Hematopoietic multipotent progenitor cell treated with erythropoietin and hydrocortisone succinate and interleukin-3 and kit ligand, for 6 days (in vitro differentiated cells): ENCODE results near the gene CFD.
"Not testable (repeated sequence)": the region's sequence is repeated elsewhere in the genome, so short reads cannot be mapped to it uniquely, and the experiment has no call there.

Experiments used
- DNase-seq: peaks from one replicate; pipeline ENCODE4 v3.0.0-alpha.2; 2015

Gene CFD

DNA sequence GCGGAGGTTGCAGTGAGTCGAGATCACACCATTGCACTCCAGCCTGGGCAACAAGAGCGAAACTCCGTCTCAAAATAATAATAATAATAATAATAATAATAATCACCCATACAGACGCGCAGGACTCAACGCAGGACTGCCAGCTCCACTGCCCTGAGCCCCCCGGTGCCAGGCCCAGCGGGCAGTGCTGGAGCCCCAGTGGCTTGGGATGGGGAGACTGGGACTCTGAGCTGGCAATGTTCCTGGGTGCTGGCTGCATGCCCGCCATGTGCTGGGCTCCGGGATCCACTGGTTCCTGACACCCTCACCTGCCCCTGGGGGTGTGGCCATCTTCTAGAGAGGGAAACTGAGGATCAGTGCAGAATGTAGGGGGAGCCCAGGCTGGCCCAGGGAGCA lies 32.2 kb upstream of the CFD start:
- no peak for DNase-seq

DNA sequence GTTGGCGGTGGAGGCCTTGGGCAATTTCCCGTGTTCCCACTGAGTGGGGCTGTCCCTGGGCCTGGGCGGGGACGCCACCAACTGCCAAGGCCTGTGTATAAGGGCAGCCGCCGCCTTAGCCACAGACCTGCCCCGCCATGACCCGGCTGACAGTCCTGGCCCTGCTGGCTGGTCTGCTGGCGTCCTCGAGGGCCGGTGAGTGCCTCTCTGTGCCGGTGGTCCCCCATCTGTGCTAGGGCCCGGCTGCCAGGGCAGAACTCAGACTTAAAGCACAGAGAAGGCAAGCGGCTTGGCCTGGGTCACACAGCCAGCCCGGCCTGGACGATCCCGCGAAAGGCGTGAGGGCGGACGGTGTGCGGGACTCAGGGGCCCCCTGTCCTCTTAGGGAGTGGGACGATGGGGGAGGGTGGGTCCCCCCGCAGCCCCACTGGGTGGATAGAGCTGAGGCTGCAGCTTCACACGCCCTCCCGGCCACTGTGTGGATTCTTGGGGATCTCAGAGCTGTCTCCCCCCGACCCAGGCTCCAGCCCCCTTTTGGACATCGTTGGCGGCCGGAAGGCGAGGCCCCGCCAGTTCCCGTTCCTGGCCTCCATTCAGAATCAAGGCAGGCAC lies 31.6 kb upstream of the CFD start, which contains the start of gene AZU1:
Gene AZU1 (plus strand): TSS at position 128 of the 612 bp plus-strand sequence. CDS start 10 bp downstream, at position 138.
- peak; percentile 82 for DNase-seq

DNA sequence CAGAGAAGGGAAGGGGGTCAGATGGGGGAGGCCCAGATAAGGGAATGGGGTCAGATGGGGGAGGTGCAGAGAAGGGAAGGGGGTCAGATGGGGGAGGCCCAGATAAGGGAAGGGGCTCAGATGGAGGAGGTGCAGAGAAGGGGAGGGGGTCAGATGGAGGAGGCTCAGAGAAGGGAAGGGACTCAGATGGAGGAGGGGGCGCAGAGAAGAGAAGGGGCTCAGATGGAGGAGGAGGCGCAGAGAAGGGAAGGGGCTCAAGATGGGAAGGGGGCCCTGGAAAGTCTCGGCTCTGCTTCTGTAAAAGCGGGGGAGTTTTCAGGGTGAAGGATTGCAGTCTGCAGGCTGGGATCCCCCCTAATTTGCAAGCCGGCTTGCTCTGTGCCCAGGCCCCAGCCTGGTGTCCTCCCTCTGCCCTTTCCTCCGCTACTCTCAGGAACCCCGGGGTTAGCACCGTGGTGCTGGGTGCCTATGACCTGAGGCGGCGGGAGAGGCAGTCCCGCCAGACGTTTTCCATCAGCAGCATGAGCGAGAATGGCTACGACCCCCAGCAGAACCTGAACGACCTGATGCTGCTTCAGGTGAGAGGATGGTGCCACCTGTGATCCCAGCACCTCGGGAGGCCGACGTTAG lies 30.2 kb upstream of the CFD start:
- DNase-seq, result no peak

DNA sequence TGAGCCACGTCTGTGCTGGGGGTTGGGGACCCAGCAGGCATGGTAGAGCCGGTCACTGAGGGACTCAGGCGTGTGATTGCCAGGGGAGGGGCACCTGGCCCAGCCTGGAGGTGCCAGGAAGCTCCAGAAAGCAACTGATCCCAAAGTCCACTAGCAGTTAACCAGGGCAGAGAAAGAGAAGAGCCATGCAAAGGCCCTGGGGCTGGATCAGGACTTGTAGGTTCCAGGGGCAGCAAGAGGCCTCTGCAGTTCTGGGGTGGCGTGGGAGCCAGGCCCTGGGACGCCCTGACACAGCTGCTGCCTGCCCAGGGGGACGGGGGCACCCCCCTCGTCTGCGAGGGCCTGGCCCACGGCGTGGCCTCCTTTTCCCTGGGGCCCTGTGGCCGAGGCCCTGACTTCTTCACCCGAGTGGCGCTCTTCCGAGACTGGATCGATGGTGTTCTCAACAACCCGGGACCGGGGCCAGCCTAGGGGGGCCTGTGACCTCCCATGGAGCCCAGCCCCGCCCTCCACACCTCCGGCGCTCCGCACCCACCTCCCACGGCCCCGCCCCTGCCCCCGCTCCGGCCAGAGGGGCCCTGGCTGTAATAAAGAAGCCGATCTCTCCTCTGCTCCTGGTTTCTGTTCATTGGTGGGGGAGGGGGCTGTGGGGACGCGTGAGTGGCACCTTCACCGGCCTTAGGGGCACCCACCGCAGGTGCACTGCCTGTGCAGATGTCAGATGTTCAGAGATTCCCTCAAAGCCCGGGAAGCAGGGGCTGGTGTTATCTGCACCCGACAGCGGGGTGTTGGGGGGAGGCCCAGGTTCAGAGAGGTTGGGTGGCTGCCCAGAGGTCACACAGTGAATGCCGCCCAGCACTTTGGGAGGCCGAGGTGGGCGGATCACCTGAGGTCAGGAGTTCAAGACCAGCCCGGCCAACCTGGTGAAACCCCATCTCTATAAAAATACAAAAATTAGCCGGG lies 27.8 kb upstream of the CFD start:
- DNase-seq, result no peak

DNA sequence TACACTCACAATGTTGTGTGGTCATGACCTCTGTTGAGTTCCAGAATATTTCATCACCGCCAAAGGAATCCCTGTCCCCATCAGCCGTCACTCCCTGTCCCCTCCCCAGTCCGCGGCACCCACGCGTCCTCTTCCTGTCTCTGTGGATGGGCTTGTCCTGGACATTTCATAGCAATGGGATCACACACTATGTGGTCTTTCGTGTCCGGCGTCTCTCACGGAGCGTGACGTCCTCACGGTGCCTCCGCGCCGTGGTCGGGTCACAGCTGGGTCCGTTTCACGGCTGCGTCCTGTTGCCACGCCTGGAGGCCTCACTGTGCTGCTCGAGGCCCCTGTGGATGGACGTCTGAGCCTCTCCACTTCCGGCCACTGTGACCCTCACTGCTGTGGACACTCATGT lies 25.2 kb upstream of the CFD start:
- no peak for DNase-seq

DNA sequence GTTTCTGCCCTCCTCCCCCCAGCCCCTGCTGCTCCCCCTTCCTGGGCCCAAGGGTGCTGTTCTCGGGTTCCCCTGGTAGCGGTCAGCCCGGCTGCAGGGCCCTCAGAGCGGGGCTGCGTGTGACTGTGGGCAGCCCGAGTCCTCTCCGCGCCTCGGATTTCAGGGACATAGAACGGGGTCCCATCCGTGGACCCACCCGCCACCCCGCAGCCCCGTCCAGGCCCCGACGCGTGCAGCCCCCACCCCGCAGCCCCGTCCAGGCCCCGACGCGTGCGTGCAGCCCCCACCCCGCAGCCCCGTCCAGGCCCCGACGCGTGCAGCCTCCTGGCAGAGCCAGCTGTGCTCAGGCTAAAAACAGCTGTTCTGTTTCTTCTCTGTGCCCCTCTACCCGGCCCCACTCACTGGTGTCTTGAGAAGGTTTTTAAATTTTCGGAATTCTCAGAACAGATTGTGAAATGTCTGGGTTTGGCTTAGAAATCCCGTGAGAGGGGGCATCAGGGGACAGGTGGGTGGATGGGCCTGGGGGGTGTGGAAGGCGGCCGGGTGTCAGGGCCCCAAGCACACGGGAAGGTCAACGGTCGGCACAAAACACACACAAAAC lies 24.2 kb upstream of the CFD start:
- DNase-seq, result no peak

DNA sequence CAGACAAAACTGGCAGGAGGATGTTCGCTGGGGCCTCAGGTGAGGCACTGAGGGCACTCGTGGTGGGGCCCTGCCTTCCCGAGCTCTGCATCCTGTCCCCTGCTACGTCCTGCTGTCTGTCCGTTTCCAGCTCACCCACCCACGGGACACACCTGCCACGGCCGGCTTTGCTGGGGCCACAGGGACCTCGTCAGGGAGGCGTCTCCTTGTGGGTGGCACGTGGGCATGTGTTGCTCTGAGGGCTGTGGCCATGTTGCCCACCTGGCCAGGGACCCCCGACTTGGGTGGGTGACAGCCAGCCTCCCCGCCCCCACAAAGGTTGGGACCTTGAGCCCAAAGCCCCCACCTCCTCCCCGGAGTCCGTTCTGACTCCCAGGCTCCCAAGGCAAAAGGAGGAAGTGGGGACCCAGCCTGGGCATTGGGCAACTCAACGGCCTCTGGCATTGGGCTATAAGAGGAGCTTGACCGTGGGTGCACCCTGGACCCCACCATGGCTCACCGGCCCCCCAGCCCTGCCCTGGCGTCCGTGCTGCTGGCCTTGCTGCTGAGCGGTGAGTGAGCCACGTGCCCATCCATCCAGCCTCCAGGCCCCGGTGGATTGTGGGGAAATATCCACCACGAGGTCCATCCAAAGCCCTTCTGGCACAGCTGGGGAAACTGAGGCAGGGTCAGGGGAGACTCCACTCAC lies 18.8 kb upstream of the CFD start, which contains the start of gene PRTN3:
Gene PRTN3 (plus strand): TSS at position 481 of the 688 bp plus-strand sequence. CDS start 10 bp downstream, at position 491.
- DNase-seq, result no peak

DNA sequence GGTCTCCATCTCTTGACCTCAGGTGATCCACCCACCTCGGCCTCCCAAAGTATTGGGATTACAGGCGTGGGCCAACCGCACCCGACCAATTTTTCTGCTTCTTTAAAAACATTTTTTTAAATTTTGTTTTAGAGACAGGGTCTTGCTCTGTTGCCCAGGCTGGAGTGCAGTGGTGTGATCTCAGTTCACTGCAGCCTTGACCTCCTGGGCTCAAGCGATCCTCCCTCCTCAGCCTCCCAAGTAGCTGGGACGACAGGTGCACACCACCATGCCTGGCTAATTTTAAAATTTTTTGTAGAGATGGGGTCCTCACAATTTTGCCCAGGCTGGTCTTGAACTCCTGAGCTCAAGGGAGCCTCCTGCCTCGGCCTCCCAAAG lies 16.7 kb upstream of the CFD start:
- DNase-seq, result not testable (repeated sequence)

DNA sequence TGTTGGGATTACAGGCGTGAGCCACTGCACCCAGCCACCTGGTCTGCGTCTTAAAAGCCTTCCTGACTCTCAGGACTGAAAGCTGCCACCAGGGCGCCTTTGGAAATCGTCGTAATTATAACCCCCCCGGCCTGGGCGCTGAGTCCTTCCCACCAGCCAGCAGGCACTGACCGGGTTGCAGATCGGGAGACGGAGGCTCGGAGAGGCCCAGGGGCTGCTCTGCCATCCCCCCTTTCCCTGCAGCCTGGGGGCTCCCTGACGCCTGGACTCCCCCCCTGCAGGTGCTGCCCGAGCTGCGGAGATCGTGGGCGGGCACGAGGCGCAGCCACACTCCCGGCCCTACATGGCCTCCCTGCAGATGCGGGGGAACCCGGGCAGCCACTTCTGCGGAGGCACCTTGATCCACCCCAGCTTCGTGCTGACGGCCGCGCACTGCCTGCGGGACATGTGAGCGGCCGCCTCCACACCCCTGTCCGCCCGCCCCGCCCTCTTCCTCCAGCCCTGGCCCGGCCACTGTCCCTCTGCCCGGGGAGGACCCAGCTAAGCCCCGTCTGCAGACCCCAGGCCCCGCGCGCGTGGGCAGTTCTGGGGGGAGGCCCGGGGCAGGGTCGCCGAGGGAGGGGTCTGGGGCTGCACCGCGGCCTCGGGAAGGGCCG lies 16.2 kb upstream of the CFD start:
- DNase-seq, result peak; percentile 33

DNA sequence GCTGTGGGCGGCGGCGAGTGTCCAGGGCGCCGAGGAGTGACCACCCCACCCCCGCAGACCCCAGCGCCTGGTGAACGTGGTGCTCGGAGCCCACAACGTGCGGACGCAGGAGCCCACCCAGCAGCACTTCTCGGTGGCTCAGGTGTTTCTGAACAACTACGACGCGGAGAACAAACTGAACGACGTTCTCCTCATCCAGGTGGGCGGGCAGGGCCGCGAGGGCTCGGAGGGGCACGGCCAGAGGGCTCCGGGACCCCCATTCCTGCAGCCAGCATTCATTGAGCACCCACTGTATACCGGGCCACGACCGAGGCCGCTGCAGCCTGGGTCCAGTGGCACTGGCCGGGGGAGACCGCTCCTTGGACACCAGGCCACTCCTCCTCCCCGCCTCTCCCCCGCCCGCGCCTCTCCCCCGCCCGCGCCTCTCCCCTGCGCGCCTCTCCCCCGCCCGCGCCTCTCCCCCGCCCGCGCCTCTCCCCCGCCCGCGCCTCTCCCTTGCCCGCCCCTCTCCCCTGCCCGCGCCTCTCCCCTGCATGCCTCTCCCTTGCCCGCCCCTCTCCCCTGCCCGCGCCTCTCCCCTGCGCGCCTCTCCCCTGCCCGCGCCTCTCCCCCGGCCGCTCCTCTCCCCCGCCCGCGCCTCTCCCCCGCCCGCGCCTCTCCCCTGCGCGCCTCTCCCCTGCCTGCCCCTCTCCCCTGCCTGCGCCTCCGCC lies 15.5 kb upstream of the CFD start:
- no peak for DNase-seq

DNA sequence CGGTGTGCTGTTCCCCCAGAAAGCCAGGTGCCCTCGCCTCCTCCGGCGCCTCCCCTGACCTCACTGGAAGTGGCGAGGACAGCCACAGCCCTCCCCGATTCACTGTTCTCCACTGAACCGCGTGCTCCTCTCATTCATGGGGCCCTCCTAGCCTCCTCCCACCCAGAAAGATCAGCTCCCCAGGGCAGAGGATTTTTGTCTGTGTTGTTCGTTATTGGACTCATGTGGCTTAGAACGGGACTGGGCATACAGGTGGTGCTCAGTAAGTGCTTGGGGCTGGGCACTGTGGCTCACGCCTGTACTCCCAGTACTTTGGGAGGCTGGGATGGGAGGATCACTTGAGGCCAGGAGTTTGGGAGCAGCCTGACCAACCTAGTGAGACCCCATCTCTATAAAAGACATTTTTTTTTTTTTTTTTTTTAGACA lies 14.9 kb upstream of the CFD start:
- peak; percentile 48 for DNase-seq

DNA sequence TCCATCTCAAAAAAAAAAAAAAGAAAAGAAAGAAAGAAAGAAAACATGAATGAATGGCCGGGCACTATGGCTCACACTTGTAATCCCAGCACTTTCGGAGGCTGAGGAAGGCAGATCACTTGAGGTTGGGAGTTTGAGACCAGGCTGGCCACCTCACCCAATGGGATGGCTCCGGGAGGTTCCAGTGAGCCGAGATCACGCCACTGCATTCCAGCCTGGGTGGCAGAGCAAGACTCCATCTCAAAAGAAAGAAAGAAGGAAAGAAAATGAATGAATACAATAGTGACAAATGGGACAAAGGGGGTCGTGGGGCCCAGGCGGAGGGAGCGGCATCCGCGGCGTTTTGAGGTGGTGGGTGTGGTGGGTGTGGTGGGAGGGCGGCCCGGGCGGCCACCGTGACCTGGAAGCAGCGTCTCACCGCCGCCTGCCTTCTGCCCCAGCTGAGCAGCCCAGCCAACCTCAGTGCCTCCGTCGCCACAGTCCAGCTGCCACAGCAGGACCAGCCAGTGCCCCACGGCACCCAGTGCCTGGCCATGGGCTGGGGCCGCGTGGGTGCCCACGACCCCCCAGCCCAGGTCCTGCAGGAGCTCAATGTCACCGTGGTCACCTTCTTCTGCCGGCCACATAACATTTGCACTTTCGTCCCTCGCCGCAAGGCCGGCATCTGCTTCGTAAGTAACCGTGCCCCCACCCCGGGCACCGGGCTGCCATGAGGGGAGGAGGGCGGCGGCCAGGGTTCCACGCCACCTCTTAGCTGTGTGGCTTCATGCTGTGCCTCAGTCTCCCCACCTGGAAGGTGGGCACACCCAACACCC lies 13.6 kb upstream of the CFD start:
- no peak for DNase-seq

DNA sequence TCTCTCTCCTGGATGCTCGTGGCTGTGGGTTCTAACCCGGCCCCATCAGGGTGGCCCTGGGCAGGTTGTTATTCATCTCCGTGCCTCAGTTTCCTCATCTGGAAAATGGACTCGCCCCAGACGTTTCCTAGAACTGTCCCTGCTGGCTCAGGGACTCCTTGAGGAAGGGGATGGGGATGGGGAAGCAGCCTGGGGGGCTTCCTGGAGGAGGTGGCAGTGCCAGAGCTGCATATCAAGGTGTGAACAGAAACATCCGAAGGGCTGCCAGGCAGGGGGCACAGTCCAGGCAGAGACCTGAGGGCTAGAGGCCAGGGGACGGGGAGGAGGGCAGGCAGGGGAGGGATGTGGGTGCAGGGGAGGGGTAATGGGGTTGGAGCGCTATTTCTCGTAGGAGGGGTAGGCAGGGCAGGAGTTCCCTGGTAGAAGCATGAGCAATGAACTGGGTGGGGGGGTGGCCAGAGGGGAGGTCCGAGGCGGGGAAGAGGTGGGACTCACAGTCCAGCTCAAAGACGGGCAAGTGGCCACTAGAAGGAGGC lies 11.0 kb upstream of the CFD start:
- DNase-seq, result no peak

DNA sequence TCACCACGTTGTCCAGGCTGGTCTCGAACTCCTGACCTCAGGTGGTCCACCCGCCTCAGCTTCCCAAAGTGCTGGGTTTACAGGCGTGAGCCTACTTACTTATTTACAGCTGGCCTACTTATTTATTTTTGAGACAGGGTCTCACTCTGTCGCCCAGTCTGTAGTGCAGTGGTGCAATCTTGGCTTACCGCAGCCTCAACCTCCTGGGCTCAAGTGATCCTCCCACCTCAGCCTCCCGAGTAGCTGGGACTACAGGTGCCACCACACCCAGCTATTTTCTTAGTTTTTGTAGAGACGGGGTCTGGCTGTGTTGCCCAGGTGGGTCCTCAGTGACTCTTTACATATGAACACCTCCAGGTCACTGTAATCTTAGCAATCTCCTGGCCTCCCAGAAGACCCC lies 10.3 kb upstream of the CFD start:
- DNase-seq, result not testable (repeated sequence)

DNA sequence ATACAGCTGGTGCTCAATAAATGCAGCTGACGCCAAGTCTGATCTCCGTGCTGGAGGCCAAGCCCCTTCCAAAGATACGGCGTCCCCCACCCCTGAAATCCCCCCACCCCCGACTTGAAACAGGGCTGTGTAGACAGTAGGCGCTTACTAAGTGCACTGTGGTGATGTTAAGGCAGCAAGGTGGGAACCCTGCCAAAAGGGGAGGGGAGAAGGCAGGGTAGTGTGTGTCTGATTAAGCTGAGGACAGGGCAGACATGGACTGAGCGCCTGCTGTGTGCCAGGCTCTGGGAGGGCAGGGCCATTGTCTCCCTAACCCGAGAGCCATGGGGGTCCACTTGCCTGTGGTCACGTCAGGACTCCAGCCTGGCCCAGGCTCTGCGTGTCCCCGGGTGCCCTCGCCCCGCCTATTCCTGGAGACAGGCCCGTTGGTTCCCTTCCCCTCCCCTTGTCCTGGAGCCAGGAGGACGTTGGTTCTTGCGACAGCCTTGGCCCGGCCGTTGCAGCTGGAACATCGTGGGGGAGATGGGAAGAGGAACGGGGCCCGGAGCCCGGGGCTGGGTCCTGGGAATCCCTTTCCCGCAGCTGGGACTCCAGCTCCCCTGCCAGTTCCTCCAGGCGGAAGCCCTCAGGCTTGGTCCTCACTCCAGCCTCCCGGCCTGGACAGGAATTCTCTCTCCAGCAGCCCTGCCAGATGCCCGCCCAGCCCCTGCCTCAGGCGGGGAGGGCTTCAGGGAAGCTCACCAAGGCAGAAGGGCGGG lies 9.1 kb upstream of the CFD start:
- peak; percentile 70 for DNase-seq

DNA sequence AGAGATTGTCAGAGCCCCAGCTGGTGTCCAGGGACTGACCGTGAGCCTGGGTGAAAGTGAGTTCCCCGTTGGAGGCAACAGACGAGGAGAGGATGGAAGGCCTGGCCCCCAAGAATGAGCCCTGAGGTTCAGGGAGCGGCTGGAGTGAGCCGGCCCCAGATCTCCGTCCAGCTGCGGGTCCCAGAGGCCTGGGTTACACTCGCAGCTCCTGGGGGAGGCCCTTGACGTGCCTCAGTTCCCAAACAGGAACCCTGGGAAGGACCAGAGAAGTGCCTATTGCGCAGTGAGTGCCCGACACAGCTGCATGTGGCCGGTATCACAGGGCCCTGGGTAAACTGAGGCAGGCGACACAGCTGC lies 8.5 kb upstream of the CFD start:
- no peak for DNase-seq

DNA sequence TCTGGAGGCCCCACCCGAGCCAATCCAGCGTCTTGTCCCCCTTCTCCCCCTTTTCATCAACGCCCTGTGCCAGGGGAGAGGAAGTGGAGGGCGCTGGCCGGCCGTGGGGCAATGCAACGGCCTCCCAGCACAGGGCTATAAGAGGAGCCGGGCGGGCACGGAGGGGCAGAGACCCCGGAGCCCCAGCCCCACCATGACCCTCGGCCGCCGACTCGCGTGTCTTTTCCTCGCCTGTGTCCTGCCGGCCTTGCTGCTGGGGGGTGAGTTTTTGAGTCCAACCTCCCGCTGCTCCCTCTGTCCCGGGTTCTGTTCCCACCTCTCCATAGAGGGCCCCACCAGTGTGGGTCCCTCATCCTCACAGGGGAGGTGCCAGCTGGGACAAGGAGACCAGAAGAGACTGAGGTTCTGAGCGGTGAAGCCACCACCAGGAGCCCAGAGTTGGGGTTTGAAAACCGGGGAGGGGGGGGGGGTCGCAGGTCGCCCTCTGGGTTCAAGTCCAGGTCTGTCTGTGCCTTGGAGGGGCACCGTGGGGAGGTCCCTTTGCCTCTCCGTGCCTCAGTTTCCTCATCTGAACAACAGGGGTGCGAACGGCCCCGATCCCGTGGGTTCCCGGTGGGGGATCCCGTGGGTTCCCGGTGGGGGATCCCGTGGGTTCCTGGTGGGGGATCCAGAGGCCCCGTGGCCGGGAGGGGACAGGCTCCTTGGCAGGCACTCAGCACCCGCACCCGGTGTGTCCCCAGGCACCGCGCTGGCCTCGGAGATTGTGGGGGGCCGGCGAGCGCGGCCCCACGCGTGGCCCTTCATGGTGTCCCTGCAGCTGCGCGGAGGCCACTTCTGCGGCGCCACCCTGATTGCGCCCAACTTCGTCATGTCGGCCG lies 7.1 kb upstream of the CFD start, which contains the start of gene ELANE:
Gene ELANE (plus strand): TSS at position 168 of the 878 bp plus-strand sequence. CDS start 26 bp downstream, at position 194.
- DNase-seq, result peak; percentile 38

DNA sequence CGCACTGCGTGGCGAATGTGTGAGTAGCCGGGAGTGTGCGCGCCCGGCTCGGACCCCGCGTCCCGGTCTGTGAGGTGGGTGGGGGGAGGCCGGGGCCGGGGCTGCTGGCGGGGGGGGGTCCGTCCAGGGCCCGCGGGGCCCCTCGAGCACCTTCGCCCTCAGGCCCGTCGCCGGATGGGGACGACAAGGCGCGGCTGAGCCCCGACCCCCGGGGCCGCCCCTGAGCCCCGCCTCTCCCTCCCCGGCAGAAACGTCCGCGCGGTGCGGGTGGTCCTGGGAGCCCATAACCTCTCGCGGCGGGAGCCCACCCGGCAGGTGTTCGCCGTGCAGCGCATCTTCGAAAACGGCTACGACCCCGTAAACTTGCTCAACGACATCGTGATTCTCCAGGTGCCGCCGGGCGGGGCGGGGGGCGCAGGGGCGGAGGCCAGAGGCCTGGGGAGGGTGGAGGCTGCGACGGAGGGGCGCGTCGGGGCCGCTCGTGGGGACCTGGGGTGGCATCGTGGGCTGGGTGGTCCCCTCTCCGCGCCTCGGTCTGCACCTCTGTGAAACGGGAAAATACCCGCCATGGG lies 6.4 kb upstream of the CFD start:
- no peak for DNase-seq
